ENCODE results near the gene FOXJ3.

DNA sequence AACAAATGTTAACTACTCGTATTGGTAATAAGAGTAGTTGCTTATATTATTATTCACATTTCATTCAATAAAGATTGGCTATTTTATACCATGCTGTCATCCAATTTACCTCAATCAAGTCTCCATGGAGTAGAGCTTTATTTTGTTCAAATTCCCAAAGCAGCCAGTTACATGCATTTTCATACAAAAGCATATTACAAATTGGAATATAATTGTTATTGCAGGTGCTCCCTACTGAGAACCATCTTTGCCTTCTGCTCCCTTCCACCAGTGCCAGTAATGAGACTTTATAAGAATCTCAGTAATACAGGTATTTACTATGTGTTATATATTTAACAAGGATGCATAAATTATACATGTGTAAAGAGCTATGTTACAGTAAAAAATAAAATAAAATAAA lies 54.2 kb downstream of the FOXJ3 start:
- TF ChIP-seq, protein P1, sequence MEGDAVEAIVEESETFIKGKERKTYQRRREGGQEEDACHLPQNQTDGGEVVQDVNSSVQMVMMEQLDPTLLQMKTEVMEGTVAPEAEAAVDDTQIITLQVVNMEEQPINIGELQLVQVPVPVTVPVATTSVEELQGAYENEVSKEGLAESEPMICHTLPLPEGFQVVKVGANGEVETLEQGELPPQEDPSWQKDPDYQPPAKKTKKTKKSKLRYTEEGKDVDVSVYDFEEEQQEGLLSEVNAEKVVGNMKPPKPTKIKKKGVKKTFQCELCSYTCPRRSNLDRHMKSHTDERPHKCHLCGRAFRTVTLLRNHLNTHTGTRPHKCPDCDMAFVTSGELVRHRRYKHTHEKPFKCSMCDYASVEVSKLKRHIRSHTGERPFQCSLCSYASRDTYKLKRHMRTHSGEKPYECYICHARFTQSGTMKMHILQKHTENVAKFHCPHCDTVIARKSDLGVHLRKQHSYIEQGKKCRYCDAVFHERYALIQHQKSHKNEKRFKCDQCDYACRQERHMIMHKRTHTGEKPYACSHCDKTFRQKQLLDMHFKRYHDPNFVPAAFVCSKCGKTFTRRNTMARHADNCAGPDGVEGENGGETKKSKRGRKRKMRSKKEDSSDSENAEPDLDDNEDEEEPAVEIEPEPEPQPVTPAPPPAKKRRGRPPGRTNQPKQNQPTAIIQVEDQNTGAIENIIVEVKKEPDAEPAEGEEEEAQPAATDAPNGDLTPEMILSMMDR (IDR thresholded peaks at IDR 0.05 in 2 of 3, conservative IDR thresholded peaks at IDR 0.05 in 1 of 3; ENCODE audit: borderline replicate concordance in 1 of 3, insufficient read depth in 1 of 3, low read depth in 2 of 3, low read length in 2 of 3) = no peak
- no peak for TF ChIP-seq YY1 (IDR thresholded peaks at IDR 0.05; ENCODE audit: extremely low read depth, insufficient replicate concordance, low read depth, low read length)
- TF ChIP-seq, protein P2, sequence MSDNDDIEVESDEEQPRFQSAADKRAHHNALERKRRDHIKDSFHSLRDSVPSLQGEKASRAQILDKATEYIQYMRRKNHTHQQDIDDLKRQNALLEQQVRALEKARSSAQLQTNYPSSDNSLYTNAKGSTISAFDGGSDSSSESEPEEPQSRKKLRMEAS (IDR thresholded peaks at IDR 0.05) = no peak
- TF ChIP-seq RAD21 (IDR thresholded peaks at IDR 0.05; ENCODE audit: low read depth) = no peak
- TF ChIP-seq, protein P3, sequence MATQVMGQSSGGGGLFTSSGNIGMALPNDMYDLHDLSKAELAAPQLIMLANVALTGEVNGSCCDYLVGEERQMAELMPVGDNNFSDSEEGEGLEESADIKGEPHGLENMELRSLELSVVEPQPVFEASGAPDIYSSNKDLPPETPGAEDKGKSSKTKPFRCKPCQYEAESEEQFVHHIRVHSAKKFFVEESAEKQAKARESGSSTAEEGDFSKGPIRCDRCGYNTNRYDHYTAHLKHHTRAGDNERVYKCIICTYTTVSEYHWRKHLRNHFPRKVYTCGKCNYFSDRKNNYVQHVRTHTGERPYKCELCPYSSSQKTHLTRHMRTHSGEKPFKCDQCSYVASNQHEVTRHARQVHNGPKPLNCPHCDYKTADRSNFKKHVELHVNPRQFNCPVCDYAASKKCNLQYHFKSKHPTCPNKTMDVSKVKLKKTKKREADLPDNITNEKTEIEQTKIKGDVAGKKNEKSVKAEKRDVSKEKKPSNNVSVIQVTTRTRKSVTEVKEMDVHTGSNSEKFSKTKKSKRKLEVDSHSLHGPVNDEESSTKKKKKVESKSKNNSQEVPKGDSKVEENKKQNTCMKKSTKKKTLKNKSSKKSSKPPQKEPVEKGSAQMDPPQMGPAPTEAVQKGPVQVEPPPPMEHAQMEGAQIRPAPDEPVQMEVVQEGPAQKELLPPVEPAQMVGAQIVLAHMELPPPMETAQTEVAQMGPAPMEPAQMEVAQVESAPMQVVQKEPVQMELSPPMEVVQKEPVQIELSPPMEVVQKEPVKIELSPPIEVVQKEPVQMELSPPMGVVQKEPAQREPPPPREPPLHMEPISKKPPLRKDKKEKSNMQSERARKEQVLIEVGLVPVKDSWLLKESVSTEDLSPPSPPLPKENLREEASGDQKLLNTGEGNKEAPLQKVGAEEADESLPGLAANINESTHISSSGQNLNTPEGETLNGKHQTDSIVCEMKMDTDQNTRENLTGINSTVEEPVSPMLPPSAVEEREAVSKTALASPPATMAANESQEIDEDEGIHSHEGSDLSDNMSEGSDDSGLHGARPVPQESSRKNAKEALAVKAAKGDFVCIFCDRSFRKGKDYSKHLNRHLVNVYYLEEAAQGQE (IDR thresholded peaks at IDR 0.05; ENCODE audit: low read depth) = no peak
- TF ChIP-seq SP1 (IDR thresholded peaks at IDR 0.05; ENCODE audit: low read depth) = no peak
- TF ChIP-seq TCF7L2 (IDR thresholded peaks at IDR 0.05; ENCODE audit: borderline replicate concordance, extremely low read depth, insufficient read depth, insufficient read length) = no peak
- TF ChIP-seq EZH2 (IDR thresholded peaks at IDR 0.05) = no peak
- no peak for TF ChIP-seq POLR2AphosphoS5 (IDR thresholded peaks at IDR 0.05; ENCODE audit: low read depth, low read length)
- no peak for TF ChIP-seq CBX3 (IDR thresholded peaks at IDR 0.05; ENCODE audit: low read depth)
- no peak for TF ChIP-seq POLR2A (IDR thresholded peaks at IDR 0.05; ENCODE audit: borderline replicate concordance, extremely low read depth, insufficient read depth, insufficient read length)
- TF ChIP-seq SRF (IDR thresholded peaks at IDR 0.05; ENCODE audit: low read depth) = no peak
